Stimulated activated CD4-positive, alpha-beta T cell treated with anti-CD3 and anti-CD28 coated beads, Interleukin-2, amount 100 ng/mL, for 24 hours (primary cell): ENCODE data around the gene CIAO2A.
A peak's percentile ranks its signal among the peaks of the same experiment; 100 is the strongest.
"Not testable (repeated sequence)": the region's sequence is repeated elsewhere in the genome, so short reads cannot be mapped to it uniquely, and the experiment has no call there.

ENCODE experiments used
- DNase-seq, 2 donors: peaks; one replicate each; pipeline ENCODE4 v3.0.0-alpha.2; 2020

CIAO2A gene

GRCh38 chr15:64093627-64094417 is at the start of gene CIAO2A:
Gene CIAO2A (minus strand): TSS chr15:64093838. CDS start chr15:64093768, 70 bp downstream.
- peak; percentile 91 to 92 for DNase-seq

GRCh38 chr15:64143276-64143675 is 49.6 kb upstream of the CIAO2A start:
- DNase-seq: no peak

- DNase-seq: no peak
These were observed 48.3 kb upstream of the CIAO2A start for GRCh38 chr15:64141798-64142512.

- DNase-seq: no peak
These were observed 44.8 kb upstream of the CIAO2A start for GRCh38 chr15:64138331-64138941.

GRCh38 chr15:64137226-64137833 is 43.7 kb upstream of the CIAO2A start:
- no peak for DNase-seq

GRCh38 chr15:64136347-64136746 is 42.7 kb upstream of the CIAO2A start:
- no peak for DNase-seq

GRCh38 chr15:64134345-64134829 is 40.7 kb upstream of the CIAO2A start:
- DNase-seq: no peak

- DNase-seq: no peak
These were observed 40.1 kb upstream of the CIAO2A start for GRCh38 chr15:64133623-64134344.

GRCh38 chr15:64132217-64132616 is 38.6 kb upstream of the CIAO2A start:
- no peak for DNase-seq

- no peak for DNase-seq
These were observed 37.9 kb upstream of the CIAO2A start for GRCh38 chr15:64131547-64131946.

- DNase-seq: no peak
These were observed 36.5 kb upstream of the CIAO2A start for GRCh38 chr15:64130159-64130558.

GRCh38 chr15:64127521-64128270 is 34.1 kb upstream of the CIAO2A start:
- DNase-seq: no peak

GRCh38 chr15:64125978-64126377 is 32.3 kb upstream of the CIAO2A start:
- DNase-seq: no peak

GRCh38 chr15:64122936-64123351 is 29.3 kb upstream of the CIAO2A start:
- no peak for DNase-seq

- no peak for DNase-seq
These were observed 28.8 kb upstream of the CIAO2A start for GRCh38 chr15:64122444-64122843.

- no peak for DNase-seq
These were observed 28.0 kb upstream of the CIAO2A start for GRCh38 chr15:64121614-64122013.

- DNase-seq: not testable (repeated sequence)
These were observed 26.7 kb upstream of the CIAO2A start for GRCh38 chr15:64120322-64120721.

- DNase-seq: no peak
These were observed 24.3 kb upstream of the CIAO2A start for GRCh38 chr15:64117759-64118487.

GRCh38 chr15:64112904-64113303 is 19.3 kb upstream of the CIAO2A start:
- no peak for DNase-seq

- no peak for DNase-seq
These were observed 18.6 kb upstream of the CIAO2A start for GRCh38 chr15:64112073-64112772.
